Stomach (tissue), 4 donors: Measurements from ENCODE around the gene MRPS30.

ENCODE experiments used
- EP300 ChIP-seq: sonication (generic); formaldehyde crosslinking; IDR thresholded peaks from one replicate; pipeline ENCODE4 v1.6.1; 2017; ENCODE audit warnings: antibody characterized with exemption
- POLR2AphosphoS5 ChIP-seq, 3 donors: sonication (generic); formaldehyde crosslinking; IDR thresholded peaks; one replicate each; pipeline ENCODE4 v1.6.1; 2016; ENCODE audit warnings: antibody characterized with exemption in 3 of 3
- TF ChIP-seq, protein P1 (sequence below), 7 experiments: fragments of 450-650 bp in 4 of 7; fragments of 200-600 bp in 3 of 7; sonication (generic) in 3 of 7; IDR thresholded peaks; one replicate each; pipeline ENCODE4 v1.5.1; 2016 to 2019; ENCODE audit warnings: antibody characterized with exemption in 7 of 7, control low read depth in 2 of 7, mild to moderate bottlenecking in 1 of 7

GRCh38 chr5:44839018-44839681, 30.4 kb downstream of the MRPS30 start:
- no peak for TF ChIP-seq EP300
- TF ChIP-seq, protein P1, sequence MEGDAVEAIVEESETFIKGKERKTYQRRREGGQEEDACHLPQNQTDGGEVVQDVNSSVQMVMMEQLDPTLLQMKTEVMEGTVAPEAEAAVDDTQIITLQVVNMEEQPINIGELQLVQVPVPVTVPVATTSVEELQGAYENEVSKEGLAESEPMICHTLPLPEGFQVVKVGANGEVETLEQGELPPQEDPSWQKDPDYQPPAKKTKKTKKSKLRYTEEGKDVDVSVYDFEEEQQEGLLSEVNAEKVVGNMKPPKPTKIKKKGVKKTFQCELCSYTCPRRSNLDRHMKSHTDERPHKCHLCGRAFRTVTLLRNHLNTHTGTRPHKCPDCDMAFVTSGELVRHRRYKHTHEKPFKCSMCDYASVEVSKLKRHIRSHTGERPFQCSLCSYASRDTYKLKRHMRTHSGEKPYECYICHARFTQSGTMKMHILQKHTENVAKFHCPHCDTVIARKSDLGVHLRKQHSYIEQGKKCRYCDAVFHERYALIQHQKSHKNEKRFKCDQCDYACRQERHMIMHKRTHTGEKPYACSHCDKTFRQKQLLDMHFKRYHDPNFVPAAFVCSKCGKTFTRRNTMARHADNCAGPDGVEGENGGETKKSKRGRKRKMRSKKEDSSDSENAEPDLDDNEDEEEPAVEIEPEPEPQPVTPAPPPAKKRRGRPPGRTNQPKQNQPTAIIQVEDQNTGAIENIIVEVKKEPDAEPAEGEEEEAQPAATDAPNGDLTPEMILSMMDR (IDR thresholded peaks at IDR 0.05): no peak
- TF ChIP-seq POLR2AphosphoS5 (IDR thresholded peaks at IDR 0.05): no peak
